GM12872 (cell line): ENCODE measurements around the gene FLT3.
A peak's percentile ranks its signal among the peaks of the same experiment; 100 is the strongest.

ENCODE experiments used
- CTCF ChIP-seq: IDR thresholded peaks from 3 replicates; pipeline ENCODE4 v1.5.1; 2011; ENCODE audit warnings: low read depth, mild to moderate bottlenecking, low read length, moderate library complexity; ENCODE audit not compliant: insufficient read depth

FLT3 gene

GRCh38 chr13:27955014-27955591, 145.3 kb downstream of the FLT3 start:
- no peak for TF ChIP-seq CTCF

- TF ChIP-seq CTCF = no peak
Measured at GRCh38 chr13:27954406-27954851, 145.9 kb downstream of the FLT3 start.

GRCh38 chr13:27953676-27954405, 146.5 kb downstream of the FLT3 start:
- TF ChIP-seq CTCF = peak; percentile 92
